Measurements from ENCODE around the gene TNRC6B.

- no peak for TF ChIP-seq CTCF (IDR thresholded peaks at IDR 0.05; ENCODE audit: insufficient read depth, low read length)
- TF ChIP-seq POLR2AphosphoS5 (IDR thresholded peaks at IDR 0.05; ENCODE audit: low read depth), result no peak
These were observed 80.3 kb downstream of the TNRC6B start for GRCh38 chr22:40258017-40258416.

Data from HL-60 (cell line).